HG02943 (cell line): ENCODE data around the gene DNASE1L1.

Experiments
- ATAC-seq: cut with Tn5 transposase; IDR thresholded peaks from one replicate; pipeline ENCODE4 v1.9.1; 2021; ENCODE audit warnings: mild to moderate bottlenecking, low read depth, moderate library complexity; ENCODE audit not compliant: unreplicated experiment

Gene DNASE1L1

GRCh38 chrX:154436983-154437752, 28.1 kb upstream of the DNASE1L1 start, which contains the start of gene GDI1:
Gene GDI1 (plus strand): TSS chrX:154437154. CDS start chrX:154437255, 101 bp downstream.
- ATAC-seq = no peak

DNA sequence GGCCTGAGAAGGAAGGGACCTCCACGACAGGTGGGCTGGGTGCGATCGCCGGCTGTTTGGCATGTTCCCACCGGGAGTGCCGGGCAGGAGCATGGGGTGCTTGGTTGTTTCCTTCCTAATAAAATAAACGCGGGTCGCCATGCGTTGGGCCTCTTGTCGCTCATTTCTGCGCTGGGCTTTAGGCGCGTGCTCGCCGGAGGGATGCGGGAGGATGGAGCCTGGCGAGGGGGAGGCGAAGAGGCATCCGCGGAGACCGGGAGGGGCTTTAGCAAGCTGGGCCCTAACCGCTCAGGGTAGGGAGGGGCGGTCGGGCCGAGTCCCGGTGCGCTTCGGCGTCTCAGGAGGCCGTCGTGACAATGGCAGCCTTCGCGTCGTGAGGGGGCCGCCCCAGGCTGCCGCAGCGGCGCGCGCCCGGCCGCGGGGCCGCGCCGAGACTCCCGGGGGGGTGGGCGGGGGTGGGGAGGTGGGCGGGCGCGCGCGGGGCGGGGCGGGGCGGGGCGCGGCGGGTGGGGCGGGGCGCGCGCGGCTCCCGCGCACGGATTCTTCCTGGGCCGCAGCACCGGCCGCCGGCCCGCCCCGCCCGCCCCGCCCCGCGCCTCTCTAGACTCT, 27.4 kb upstream of the DNASE1L1 start:
- ATAC-seq = no peak

- ATAC-seq = no peak
These were observed 26.2 kb upstream of the DNASE1L1 start for GRCh38 chrX:154435171-154435733.

DNA sequence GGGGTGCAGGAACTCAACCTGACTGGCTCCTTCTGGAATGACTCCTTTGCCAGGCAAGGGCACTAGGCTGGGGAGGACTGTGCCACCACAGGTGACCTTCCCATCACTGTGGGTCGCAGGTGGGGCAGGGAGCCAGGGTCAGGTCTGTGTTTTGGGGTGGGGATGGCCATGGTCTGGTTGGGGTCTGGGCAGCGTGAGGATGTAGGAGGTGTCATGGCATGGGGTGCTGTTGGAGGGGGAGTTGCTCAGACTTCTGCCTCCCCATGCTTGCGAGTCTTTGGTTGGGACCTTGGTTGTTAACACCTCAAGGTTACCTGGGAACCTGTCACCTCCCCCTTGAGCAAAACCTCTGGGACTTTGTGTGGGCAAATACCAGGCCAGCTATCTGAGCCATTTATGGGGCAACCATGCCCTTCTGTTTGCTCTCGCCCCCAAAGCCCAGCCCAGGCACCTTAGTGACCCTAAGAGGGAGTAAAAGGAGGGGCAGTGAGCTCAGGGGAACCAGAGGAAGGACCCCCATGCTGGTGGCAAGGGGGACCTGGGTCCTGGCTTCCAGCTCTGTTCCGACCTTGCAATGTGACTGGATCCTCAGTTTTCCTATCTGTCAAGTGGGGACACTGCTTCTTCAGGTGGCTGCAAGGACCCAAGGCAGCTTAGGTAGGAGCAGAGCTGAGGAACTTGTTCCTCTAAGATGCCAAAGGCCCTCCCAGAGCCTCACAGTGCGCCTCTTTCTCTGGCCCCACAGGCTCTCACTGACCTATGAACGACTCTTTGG, 25.5 kb upstream of the DNASE1L1 start:
- ATAC-seq = no peak

GRCh38 chrX:154433605-154434004, 24.6 kb upstream of the DNASE1L1 start:
- ATAC-seq = no peak

GRCh38 chrX:154432210-154432609, 23.2 kb upstream of the DNASE1L1 start:
- ATAC-seq = no peak

GRCh38 chrX:154431341-154431740, 22.3 kb upstream of the DNASE1L1 start:
- ATAC-seq = no peak

DNA sequence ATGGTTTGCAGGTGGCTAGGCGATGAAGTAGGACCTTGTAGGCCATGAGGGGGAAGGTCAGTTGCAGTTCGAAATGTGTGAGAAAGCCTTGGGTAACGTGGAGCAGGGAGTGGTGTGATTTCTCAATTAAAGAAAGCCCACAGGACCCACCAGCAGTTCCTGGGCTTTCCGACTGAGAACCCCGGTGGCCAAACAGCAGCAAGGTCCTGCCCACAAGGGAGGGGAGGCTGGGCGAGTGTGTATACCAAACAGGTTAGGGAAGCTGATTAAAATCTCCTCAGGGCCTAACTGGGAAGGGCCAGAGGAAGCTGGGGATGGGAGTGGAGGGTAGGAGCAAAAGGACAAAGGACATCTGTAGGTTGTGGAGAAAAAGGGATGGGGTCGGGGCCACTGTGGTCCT, 21.9 kb upstream of the DNASE1L1 start:
- no peak for ATAC-seq

- no peak for ATAC-seq
These were observed 21.4 kb upstream of the DNASE1L1 start for GRCh38 chrX:154430479-154430878.

- ATAC-seq = no peak
These were observed 20.7 kb upstream of the DNASE1L1 start for GRCh38 chrX:154429711-154430110.

DNA sequence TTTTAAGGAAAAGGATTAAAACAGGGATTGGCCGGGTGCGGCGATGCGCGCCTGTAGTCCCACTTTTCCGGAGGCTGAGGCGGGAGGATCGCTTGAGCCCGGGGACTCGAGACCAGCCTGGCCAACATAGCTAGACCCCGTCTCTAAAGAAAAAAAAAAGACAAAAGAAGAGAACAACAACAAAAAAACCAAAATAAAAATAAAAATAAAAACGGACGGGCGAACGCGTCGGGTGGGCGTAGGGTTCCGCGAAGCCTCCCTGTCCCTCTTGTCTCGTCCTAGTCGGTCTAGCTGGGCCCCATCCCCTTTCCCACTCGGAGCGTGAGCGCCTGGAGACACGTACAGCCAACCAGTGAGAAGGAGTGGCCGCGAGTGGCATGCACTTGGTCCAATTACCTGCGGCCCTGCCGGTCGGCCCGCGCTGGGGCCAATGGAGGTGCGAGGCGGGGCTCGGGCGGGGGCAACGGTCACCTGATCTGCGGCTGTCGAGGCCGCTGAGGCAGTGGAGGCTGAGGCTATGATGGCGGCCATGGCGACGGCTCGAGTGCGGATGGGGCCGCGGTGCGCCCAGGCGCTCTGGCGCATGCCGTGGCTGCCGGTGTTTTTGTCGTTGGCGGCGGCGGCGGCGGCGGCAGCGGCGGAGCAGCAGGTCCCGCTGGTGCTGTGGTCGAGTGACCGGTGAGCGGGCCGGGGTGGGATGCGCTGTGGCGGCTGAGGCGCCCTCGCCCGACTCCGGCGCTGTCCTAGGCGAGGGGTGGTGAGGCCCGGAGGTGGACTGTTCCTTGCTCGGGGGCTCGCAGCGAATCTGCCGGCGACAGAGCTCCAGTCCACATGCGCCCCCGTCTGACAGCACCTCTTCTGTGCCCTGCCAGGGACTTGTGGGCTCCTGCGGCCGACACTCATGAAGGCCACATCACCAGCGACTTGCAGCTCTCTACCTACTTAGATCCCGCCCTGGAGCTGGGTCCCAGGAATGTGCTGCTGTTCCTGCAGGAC, 19.4 kb upstream of the DNASE1L1 start, which contains the start of gene ATP6AP1:
TSS of gene ATP6AP1 (plus strand) at position 502 of the 996 bp plus-strand sequence. CDS start at position 518, 16 bp downstream.
- ATAC-seq = peak; percentile 85

DNA sequence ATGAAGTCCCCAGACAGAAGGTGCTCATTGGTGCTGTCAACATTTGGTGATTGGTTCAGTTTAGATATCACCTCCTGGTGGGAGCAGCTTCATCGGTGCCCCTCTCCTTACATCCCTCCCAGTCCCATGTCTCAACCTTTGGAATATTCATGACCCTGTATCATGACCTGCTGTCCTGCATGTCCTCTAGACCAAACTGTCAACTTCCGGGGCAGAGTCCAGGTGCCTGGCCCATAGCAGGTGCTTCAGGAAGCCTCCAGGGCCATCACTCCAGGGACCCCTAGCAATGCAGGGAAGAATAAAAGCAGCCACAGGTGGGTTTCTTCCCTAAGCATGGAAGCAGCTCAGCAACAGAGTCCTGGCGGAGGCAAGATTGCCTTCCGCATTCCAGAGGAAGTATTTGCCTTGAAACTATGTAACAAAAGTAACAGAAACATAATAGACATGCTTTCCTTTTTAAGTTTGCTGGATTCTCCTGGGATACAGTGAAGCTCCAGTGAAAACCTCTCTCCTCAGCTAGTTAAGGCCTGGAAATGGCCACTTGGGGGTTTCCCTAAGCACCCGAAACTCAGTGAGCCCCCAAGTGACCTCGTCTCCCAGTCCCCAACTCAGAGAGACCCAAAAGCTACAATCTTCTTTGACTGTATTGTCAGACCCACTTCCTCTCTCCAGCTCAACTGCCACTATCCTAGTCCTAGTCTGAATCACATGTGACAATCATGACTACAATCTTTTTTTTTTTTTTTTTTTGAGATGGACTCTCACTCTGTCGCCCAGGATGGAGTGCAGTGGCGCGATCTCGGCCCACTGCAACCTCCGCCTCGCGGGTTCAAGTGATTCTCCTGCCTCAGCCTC, 18.1 kb upstream of the DNASE1L1 start:
- no peak for ATAC-seq

DNA sequence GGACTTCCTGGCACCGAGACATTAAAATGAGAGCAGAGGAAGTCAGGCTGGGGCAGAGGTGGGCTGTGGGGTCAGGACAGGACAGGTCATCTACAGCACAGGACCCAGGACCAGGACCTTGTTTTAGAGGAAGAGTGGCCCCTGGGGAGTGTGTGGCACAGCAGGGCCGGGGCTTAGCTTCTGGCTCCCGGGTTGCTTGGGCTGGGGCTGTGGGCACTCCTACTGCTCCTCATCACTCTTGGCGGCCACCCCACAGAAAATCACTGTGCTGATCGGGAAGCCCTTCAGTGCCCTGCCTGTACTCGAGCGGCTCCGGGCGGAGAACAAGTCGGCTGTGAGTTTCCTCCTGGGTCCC, 11.3 kb upstream of the DNASE1L1 start:
- ATAC-seq = no peak

- ATAC-seq = no peak
These were observed 10.8 kb upstream of the DNASE1L1 start for GRCh38 chrX:154419688-154420401.

- no peak for ATAC-seq
These were observed 10.1 kb upstream of the DNASE1L1 start for GRCh38 chrX:154419189-154419588.

GRCh38 chrX:154417157-154417556, 8.1 kb upstream of the DNASE1L1 start:
- ATAC-seq = no peak

- ATAC-seq = no peak
These were observed 4.1 kb upstream of the DNASE1L1 start for GRCh38 chrX:154413142-154413541.

GRCh38 chrX:154412468-154412867, 3.4 kb upstream of the DNASE1L1 start:
- no peak for ATAC-seq
